Measurements from ENCODE around the gene PLXDC1.

PLXDC1 gene

GRCh38 chr17:39110435-39111136 is 40.9 kb downstream of the PLXDC1 start:
- TF ChIP-seq CTCF (IDR thresholded peaks at IDR 0.05): no peak
- DNase-seq: no peak
- H3K36me3 ChIP-seq: no peaks in the 10 kb centered on the region
- intact Hi-C loops (cut with DNase I; ENCODE audit: low total_unique reads): no loop called here
- peaks cover 0 to 4% (median 0%) of the 10 kb centered on the region in 4 donors for H3K4me1 ChIP-seq
- no peak overlapping the region for H3K4me3 ChIP-seq
- no peaks in the 10 kb centered on the region for H3K9me3 ChIP-seq
- H3K27ac ChIP-seq: no peak overlapping the region
- H3K27me3 ChIP-seq: peaks cover 0 to 14% of the 10 kb centered on the region in 2 donors

- Histone ChIP-seq H3K4me3 (no peak overlapping the region), H3K27me3 (peaks cover 0 to 14% of the 10 kb centered on the region in 2 donors), H3K4me1 (peaks cover 0 to 4% (median 0%) of the 10 kb centered on the region in 4 donors), H3K9me3 (no peaks in the 10 kb centered on the region), H3K27ac (no peak overlapping the region), H3K36me3 (no peaks in the 10 kb centered on the region)
- intact Hi-C loops (cut with DNase I; ENCODE audit: low total_unique reads): no loop called here
- no peak for DNase-seq
- TF ChIP-seq CTCF (IDR thresholded peaks at IDR 0.05): no peak
These were observed 42.7 kb downstream of the PLXDC1 start for GRCh38 chr17:39108461-39109375.

- H3K27me3 ChIP-seq: peaks cover 0 to 14% of the 10 kb centered on the region in 2 donors
- TF ChIP-seq CTCF (IDR thresholded peaks at IDR 0.05): no peak
- H3K9me3 ChIP-seq: no peaks in the 10 kb centered on the region
- H3K4me3 ChIP-seq: no peak overlapping the region
- intact Hi-C loops (cut with DNase I; ENCODE audit: low total_unique reads): no loop called here
- no peak for DNase-seq
- peaks cover 0 to 4% (median 0%) of the 10 kb centered on the region in 4 donors for H3K4me1 ChIP-seq
- no peaks in the 10 kb centered on the region for H3K36me3 ChIP-seq
- no peak overlapping the region for H3K27ac ChIP-seq
These were observed 43.5 kb downstream of the PLXDC1 start for GRCh38 chr17:39107973-39108372.

GRCh38 chr17:39107155-39107554 is 44.3 kb downstream of the PLXDC1 start:
- intact Hi-C loops (cut with DNase I; ENCODE audit: low total_unique reads): no loop called here
- Histone ChIP-seq H3K27me3 (peaks cover 0 to 14% of the 10 kb centered on the region in 2 donors), H3K4me1 (peaks cover 0 to 4% (median 0%) of the 10 kb centered on the region in 4 donors), H3K9me3 (no peaks in the 10 kb centered on the region), H3K4me3 (no peak overlapping the region), H3K27ac (no peak overlapping the region), H3K36me3 (no peaks in the 10 kb centered on the region)
- no peak for DNase-seq
- TF ChIP-seq CTCF (IDR thresholded peaks at IDR 0.05): no peak

- Histone ChIP-seq H3K36me3 (no peaks in the 10 kb centered on the region), H3K4me1 (peaks cover 0 to 4% (median 0%) of the 10 kb centered on the region in 4 donors), H3K4me3 (no peak overlapping the region), H3K27me3 (peaks cover 0 to 5% of the 10 kb centered on the region in 2 donors), H3K27ac (no peak overlapping the region), H3K9me3 (no peaks in the 10 kb centered on the region)
- TF ChIP-seq CTCF (IDR thresholded peaks at IDR 0.05): no peak
- DNase-seq: no peak
- intact Hi-C loops (cut with DNase I; ENCODE audit: low total_unique reads): no loop called here
These were observed 45.7 kb downstream of the PLXDC1 start for GRCh38 chr17:39105705-39106104.

All from tibial artery (tissue), 4 donors.